SJSA1 (cell line): ENCODE results near the gene EVL. TPM values are rescaled to one million over a fixed set of nuclear protein-coding genes. Genes with fewer than 3 reads are reported as not detected.
"Not testable (repeated sequence)": the region's sequence is repeated elsewhere in the genome, so short reads cannot be mapped to it uniquely, and the experiment has no call there.

Experiments used
- DNase-seq, 2 experiments: peaks; one replicate each; pipeline ENCODE4 v3.0.0-alpha.2; 2015 to 2020; ENCODE audit warnings: low spot score in 2 of 2, low read depth in 1 of 2
- H3K27ac ChIP-seq: fragments of 250-450 bp; sonication (Bioruptor Pico); 2 replicates; pipeline ENCODE4 v1.5.1; 2020; ENCODE audit warnings: mild to moderate bottlenecking, moderate library complexity
- H3K27me3 ChIP-seq: fragments of 250-450 bp; sonication (Bioruptor Pico); replicated peaks from 2 replicates; pipeline ENCODE4 v1.5.1; 2020; ENCODE audit warnings: mild to moderate bottlenecking, moderate library complexity
- H3K36me3 ChIP-seq: fragments of 250-450 bp; sonication (Bioruptor Pico); 2 replicates; pipeline ENCODE4 v1.5.1; 2020; ENCODE audit warnings: mild to moderate bottlenecking
- H3K4me1 ChIP-seq: fragments of 250-450 bp; sonication (Bioruptor Pico); replicated peaks from 2 replicates; pipeline ENCODE4 v1.6.1; 2021; ENCODE audit warnings: mild to moderate bottlenecking
- H3K4me3 ChIP-seq: fragments of 250-450 bp; sonication (Bioruptor Pico); 2 replicates; pipeline ENCODE4 v1.5.1; 2020; ENCODE audit warnings: mild to moderate bottlenecking
- H3K9me3 ChIP-seq: fragments of 250-450 bp; sonication (Bioruptor Pico); replicated peaks from 2 replicates; pipeline ENCODE4 v1.5.1; 2020; ENCODE audit warnings: mild to moderate bottlenecking
- total RNA-seq: library from RNA; depleted of rRNA; stranded (reverse); fragments of >200 nt; shearing (Covaris generic); gene quantifications from 2 replicates; pipeline ENCODE4 v1.2.3, GENCODE V29; 2014

The EVL gene
- total RNA-seq, 1 experiment from 2014 or later: 10.8 TPM

DNA sequence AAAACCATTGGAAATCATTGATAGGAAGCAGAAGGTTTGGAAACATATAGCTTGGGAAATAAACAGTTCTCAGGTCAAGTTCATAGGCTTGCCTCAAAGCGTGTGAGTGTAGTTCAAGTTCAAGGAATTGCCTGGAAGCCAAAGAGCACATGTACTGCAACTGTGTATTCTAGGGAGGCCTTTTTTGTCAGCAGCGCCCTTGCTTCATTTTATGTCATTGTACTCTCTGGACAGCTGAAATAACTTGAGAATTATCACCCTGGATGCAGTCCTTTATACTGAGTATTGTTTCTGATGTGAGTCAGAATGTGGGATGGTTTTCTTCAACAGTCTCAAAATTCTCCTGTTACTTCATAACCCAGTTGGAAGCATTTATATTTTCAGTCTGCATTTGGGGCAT, 16.0 kb upstream of the EVL start:
- DNase-seq: peak in 1 of 2 experiments; percentile 33
- Histone ChIP-seq H3K4me3 (no peak overlapping the region), H3K4me1 (peaks cover 6% of the 10 kb centered on the region), H3K9me3 (no peaks in the 10 kb centered on the region), H3K27ac (no peak overlapping the region), H3K27me3 (no peaks in the 10 kb centered on the region), H3K36me3 (no peaks in the 10 kb centered on the region)

DNA sequence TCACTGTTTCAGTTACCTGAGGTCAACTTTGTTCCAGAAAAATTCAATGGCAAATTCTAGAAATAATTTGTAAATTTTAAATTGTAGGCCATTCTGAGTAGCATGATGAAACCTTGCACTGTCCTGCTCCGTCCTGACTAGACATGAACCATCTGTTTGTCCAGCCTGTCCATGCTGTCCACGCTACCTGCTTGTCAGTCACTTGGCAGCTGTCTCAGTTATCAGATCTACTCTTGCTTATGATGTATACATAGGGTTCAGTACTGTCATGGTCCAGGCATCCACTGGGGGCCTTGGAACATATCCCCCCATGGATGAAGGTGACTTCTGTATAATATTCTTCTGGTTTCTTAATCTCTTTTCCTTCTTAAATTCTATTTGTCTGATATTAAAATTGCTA, 14.1 kb upstream of the EVL start:
- no peaks in the 10 kb centered on the region for H3K36me3 ChIP-seq
- no peaks in the 10 kb centered on the region for H3K27me3 ChIP-seq
- H3K27ac ChIP-seq: no peak overlapping the region
- no peaks in the 10 kb centered on the region for H3K9me3 ChIP-seq
- no peak for DNase-seq
- H3K4me3 ChIP-seq: no peak overlapping the region
- peaks cover 6% of the 10 kb centered on the region for H3K4me1 ChIP-seq

DNA sequence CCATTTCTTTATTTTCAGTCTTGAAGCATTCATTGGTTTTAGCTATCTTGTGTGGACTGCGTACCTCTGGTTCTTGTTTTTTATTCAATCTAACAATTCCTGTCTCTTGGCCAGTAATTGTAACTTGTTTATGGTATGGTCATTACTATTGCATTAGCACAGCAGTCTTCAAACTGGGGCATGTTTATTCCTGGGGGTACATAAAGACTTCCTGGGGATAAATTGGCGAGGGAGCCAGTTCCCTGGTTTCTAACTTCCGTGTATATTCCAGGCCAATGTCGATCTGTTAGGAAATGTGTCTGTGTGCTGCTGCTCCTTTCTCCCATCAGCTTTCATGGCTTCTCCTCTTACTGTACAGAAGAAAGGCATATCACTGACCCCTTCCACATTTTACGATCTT, 13.7 kb upstream of the EVL start:
- Histone ChIP-seq H3K4me1 (peaks cover 6% of the 10 kb centered on the region), H3K27ac (no peak overlapping the region), H3K9me3 (no peaks in the 10 kb centered on the region), H3K36me3 (no peaks in the 10 kb centered on the region), H3K4me3 (no peak overlapping the region), H3K27me3 (no peaks in the 10 kb centered on the region)
- no peak for DNase-seq

DNA sequence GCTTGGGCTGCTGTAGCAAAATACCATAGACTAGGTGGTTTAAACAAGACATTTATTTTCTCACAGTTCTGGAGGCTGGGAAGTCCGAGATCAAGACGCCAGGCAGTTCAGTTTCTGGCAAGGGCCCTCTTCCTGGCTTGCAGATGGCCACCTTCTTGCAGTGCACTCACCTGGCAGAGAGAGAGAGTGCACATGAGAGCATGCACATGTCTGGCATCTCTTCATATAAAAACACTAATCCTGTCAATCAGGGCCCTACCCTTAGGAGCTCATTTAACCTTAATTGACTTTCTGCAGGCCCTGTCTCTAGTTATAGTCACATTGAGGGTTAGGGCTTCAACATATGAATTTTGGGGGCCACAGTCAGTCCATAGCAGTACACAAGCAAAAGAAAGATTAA, 12.4 kb upstream of the EVL start:
- Histone ChIP-seq H3K27ac (no peak overlapping the region), H3K27me3 (no peaks in the 10 kb centered on the region), H3K4me1 (peaks cover 6% of the 10 kb centered on the region), H3K36me3 (no peaks in the 10 kb centered on the region), H3K4me3 (no peak overlapping the region), H3K9me3 (no peaks in the 10 kb centered on the region)
- no peak for DNase-seq

DNA sequence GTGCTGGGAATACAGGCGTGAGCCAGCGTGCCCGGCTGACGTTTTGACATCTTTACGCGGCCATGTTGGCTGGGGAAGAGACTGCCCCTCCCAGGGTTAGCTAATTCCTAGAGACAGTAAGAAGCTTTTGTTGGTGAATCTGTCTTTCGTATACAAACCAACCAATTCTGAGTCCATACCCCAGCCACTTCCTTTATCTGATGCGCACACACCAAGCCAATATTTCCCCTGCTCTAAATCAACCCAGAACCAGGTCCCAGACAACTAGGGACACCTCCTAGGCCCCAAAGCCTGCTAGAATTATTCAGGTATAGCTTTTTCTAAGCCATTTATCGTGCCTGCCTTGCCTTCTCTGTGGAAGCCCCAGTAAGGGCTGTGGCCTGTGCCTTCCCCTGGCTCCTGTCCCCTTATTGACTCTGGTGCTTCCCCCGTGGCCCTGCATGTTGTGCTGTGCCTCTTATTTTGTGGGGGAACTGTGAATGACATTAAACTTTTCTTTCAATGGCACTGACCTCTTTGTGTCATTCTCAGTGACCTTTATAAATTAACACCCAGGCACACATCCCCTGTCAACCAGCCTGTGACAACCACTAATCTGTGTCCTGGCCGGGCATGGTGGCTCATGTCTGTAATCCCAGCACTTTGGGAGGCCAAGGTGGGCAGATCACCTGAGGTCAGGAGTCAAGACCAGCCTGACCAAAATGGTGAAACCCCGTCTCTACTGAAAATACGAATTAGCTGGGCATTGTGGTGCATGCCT, 10.7 kb upstream of the EVL start:
- H3K27ac ChIP-seq: no peak overlapping the region
- DNase-seq: no peak
- no peaks in the 10 kb centered on the region for H3K27me3 ChIP-seq

DNA sequence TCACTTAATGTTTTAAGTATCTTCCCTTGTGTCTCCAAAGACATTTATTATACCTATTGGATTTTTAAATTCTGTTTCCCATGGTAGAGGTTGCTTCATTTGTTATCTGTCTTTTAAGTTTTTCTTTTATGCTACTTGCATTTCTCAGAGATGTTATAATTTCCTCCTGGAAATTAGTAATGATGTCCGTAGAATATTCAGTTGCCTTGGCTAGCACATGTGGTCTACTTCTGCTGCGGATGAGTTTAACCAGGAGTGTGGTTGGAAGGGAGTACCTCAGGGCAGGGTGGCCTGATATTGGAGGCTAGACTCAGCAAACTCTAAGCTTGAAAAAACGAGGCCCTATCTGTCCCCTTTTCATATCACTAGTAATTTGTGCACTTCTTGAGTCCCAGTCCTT, 8.8 kb upstream of the EVL start:
- H3K4me3 ChIP-seq: no peak overlapping the region
- no peaks in the 10 kb centered on the region for H3K9me3 ChIP-seq

More for the DNA sequence above, 10.7 kb upstream of the EVL start:
- no peaks in the 10 kb centered on the region for H3K9me3 ChIP-seq
- H3K36me3 ChIP-seq: no peaks in the 10 kb centered on the region
- H3K4me3 ChIP-seq: no peak overlapping the region
- no peaks in the 10 kb centered on the region for H3K4me1 ChIP-seq

DNA sequence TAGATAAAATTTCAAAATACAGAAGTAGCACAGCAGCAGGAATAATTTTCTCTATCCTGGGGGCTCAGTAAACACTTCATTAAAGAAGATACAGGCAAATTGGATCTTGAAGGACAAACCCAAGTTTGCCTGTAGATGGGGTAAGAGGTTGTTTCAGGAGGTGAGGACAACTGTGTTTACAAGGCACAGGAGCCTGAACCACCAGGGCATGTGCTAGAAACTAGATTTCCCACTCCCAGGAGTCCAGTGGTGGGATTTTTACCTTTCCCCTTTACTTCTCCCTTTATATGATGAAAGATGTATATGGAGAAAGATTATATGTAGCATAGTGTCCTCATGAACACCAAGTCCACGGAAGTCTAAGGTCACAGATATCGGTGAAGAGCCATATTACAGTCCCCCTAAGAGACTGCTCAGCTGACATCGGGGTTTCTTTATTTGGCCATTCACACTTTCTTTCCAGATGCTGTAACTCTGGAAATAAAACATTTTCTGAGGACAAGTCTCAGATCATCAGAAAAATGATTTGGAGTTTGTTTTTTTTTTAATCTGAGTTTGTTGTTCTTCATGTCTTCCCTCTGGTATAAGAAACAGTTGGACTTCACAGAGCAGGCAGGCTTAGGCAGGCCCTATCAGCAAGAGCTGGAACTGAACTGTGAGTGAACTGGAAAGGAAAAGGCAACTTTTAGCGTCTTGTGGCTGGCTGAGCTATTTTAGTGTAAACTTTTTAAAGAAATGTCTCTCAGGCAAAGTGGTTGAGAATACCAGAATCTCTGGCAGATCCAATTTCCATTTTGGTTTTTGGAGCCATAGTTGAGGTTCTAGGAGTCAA, 8.0 kb upstream of the EVL start:
- DNase-seq: no peak
- no peak overlapping the region for H3K4me3 ChIP-seq
- H3K4me1 ChIP-seq: no peaks in the 10 kb centered on the region
- no peaks in the 10 kb centered on the region for H3K27me3 ChIP-seq
- no peak overlapping the region for H3K27ac ChIP-seq
- H3K9me3 ChIP-seq: no peaks in the 10 kb centered on the region
- no peaks in the 10 kb centered on the region for H3K36me3 ChIP-seq

More for the DNA sequence above, 8.8 kb upstream of the EVL start:
- H3K4me1 ChIP-seq: no peaks in the 10 kb centered on the region
- DNase-seq: no peak
- no peak overlapping the region for H3K27ac ChIP-seq
- H3K36me3 ChIP-seq: no peaks in the 10 kb centered on the region
- no peaks in the 10 kb centered on the region for H3K27me3 ChIP-seq

DNA sequence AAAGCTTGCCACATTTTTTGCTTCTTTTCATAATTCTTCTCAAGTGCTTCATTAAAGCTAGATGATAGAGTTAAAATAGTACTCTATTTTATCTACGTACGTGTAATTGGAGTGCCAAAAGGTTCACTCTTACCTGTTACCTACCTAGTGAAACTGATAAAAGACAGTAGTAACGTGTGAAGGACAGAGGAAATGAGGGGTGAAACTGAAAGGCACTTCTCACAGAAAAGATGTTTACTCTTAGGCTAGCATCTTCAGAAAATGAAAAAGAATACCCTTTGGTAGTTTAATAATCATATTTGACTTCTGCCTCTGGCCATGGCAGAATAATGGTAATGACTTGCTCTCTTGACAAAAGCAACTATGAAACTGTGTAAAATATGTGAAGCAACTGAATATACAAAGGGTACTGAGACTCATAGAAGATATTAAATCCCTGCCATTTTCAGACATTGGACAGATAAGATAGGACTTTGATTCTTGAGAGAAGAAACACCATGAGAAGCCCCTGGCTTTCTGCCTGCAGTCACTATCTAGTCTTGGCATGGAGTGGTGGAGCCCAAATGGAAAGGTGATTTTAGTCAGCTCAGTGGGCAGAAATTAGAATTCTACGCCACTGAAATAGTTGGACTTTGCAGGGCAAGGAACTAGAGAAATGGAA, 6.3 kb upstream of the EVL start:
- H3K36me3 ChIP-seq: no peaks in the 10 kb centered on the region
- H3K4me3 ChIP-seq: no peak overlapping the region
- H3K27me3 ChIP-seq: no peaks in the 10 kb centered on the region
- no peak overlapping the region for H3K27ac ChIP-seq
- DNase-seq: no peak
- no peaks in the 10 kb centered on the region for H3K9me3 ChIP-seq
- H3K4me1 ChIP-seq: no peaks in the 10 kb centered on the region

DNA sequence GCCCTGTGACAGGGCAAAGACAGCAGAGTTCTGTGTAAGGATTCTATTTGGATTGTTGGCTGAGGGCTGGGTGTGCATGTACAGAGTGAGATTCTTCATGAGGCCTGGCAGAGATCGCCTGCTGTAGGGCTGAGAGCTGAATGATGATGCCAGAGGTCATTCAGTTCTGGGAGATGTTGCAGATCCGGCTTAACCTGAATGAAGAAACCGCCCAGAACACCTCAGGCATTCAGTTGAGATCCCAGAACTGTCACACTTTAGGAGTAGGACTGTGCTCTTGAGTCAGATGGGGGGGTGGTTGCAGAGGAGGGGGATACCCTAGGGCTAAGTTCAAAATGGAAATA, 5.8 kb upstream of the EVL start:
- no peaks in the 10 kb centered on the region for H3K36me3 ChIP-seq
- H3K4me1 ChIP-seq: no peaks in the 10 kb centered on the region
- no peak for DNase-seq
- H3K9me3 ChIP-seq: no peaks in the 10 kb centered on the region
- no peaks in the 10 kb centered on the region for H3K27me3 ChIP-seq
- no peak overlapping the region for H3K4me3 ChIP-seq
- no peak overlapping the region for H3K27ac ChIP-seq

DNA sequence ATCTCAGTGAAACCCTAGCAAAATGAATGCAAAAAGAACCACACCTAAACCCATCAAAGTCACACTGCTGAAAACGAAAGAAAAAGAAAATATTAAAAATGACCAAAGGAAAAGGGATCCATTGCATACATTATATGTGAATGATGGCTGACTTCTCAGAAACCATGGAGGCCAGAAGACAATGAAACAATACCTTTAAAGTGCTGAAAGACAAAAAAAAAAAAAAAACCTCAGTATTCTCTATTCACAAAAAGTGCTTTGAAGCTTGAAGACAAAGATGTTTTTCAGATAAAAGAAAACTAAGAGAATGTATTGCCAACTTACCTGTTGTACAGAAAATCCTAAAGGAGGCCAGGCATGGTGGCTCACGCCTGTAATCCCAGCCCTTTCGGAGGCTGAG, 4.5 kb upstream of the EVL start:
- Histone ChIP-seq H3K4me1 (no peaks in the 10 kb centered on the region), H3K27me3 (no peaks in the 10 kb centered on the region), H3K9me3 (no peaks in the 10 kb centered on the region), H3K4me3 (no peak overlapping the region), H3K36me3 (no peaks in the 10 kb centered on the region), H3K27ac (no peak overlapping the region)
- DNase-seq: no peak

DNA sequence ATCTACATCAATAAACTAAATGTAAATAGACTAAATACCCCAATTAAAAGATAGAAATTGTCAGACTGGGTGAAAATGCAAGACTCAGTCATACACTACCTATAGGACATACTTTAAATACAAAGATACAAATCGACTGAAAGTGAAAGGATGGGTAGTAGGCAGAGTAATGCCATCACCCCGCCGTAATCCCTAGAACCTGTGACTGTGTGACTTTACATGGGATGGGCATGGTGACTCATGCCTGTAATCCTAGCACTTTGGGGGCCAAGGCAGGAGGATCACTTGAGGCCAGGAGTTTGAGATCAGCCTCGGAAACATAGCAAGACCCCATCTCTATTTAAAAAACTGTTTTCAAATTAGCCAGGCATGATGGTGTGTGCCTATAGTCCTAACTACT, 2.6 kb upstream of the EVL start:
- no peak for DNase-seq
- H3K4me3 ChIP-seq: no peak overlapping the region
- no peaks in the 10 kb centered on the region for H3K27me3 ChIP-seq
- no peaks in the 10 kb centered on the region for H3K36me3 ChIP-seq
- H3K4me1 ChIP-seq: no peaks in the 10 kb centered on the region
- no peak overlapping the region for H3K27ac ChIP-seq
- no peaks in the 10 kb centered on the region for H3K9me3 ChIP-seq

DNA sequence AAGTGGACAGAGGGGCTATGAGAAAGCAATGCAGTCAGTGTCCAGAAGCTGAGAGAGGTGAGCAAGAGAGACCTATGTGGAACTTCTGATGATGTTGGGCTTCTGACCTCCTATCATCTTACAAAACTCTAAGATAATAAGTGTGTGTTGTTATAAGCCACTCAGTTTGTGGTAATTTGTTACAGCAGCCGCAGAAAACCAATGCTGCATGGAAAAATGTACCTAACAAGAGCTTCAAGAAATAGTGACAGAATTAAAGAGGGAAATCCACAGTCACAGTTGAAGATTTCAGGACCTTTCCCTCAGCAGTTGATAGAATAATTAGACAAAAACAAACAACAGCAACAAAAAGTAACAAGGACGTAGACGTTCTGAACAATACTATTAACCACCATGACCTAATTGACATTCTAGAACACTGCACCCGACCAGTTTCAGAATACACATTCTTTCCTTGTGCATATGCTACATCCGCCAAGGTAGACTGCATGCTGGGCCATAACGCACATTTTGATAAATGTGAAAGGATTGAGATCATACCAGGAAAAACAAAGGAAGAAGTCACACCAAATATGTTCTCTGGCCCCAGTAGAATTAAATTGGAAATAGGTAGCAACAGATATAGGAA, 1.8 kb upstream of the EVL start:
- H3K36me3 ChIP-seq: no peaks in the 10 kb centered on the region
- no peak overlapping the region for H3K4me3 ChIP-seq
- H3K4me1 ChIP-seq: no peaks in the 10 kb centered on the region
- no peaks in the 10 kb centered on the region for H3K9me3 ChIP-seq
- DNase-seq: no peak
- no peaks in the 10 kb centered on the region for H3K27me3 ChIP-seq
- H3K27ac ChIP-seq: no peak overlapping the region

DNA sequence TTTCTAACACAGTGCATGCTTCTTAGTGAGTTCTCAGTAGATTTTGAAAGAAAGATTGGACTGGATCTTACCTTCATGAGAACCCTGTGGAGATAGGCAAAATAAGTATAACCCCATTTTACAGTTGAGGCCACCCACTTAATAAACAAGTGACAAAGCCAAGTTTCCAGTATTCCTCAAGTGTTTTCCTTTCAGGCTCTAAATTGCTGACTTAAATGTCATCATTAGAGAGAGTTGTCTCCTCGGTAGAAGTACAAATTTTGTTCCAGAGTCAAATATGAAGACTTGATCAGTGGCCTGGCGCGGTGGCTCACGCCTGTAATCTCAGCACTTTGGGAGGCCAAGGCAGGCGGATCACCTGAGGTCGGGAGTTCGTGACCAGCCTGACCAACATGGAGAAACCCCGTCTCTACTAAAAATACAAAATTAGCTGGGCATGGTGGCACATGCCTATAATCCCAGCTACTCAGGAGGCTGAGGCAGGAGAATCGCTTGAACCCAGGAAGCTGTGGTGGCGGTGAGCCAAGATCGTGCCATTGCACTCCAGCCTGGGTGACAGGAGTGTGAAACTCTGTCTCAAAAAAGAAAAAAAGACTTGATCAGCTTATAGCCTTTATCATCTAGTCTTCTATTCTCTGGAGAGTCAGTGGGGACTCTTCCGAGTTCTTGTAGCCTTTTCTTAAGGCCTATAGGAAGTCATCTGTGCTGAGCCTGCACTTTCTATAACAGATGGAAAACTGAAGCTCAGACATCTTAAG, 708 bp upstream of the EVL start:
- not testable (repeated sequence) for H3K4me3 ChIP-seq, H3K9me3 ChIP-seq, H3K36me3 ChIP-seq, H3K27ac ChIP-seq, H3K27me3 ChIP-seq, H3K4me1 ChIP-seq, DNase-seq
